ENCODE measurements around the gene DST.

DST gene

GRCh38 chr6:56655996-56656395 lies 13.3 kb upstream of the DST start:
- Histone ChIP-seq H3K27me3 (no peaks in the 10 kb centered on the region), H3K36me3 (no peaks in the 10 kb centered on the region), H3K9me3 (no peaks in the 10 kb centered on the region), H3K4me3 (ENCODE audit: low read depth, low read length) (no peak overlapping the region), H3K4me1 (peaks cover 3% of the 10 kb centered on the region; the same call in 1 of the 2 replicates)
- DNase-seq = no peak
- TF ChIP-seq CTCF (IDR thresholded peaks at IDR 0.05; ENCODE audit: low read depth, low read length) = no peak

GRCh38 chr6:56655249-56655648 lies 12.6 kb upstream of the DST start:
- DNase-seq = no peak
- no peaks in the 10 kb centered on the region for H3K9me3 ChIP-seq
- TF ChIP-seq CTCF (IDR thresholded peaks at IDR 0.05; ENCODE audit: low read depth, low read length) = no peak

GRCh38 chr6:56652994-56653393 lies 10.3 kb upstream of the DST start:
- H3K4me1 ChIP-seq = peaks cover 8% of the 10 kb centered on the region
- H3K9me3 ChIP-seq = no peaks in the 10 kb centered on the region
- TF ChIP-seq CTCF (IDR thresholded peaks at IDR 0.05; ENCODE audit: low read depth, low read length) = no peak
- H3K27me3 ChIP-seq = no peaks in the 10 kb centered on the region
- no peak overlapping the region for H3K4me3 ChIP-seq (ENCODE audit: low read depth, low read length)
- peaks cover 5% of the 10 kb centered on the region for H3K36me3 ChIP-seq
- no peak for DNase-seq

More at GRCh38 chr6:56655249-56655648, 12.6 kb upstream of the DST start:
- Histone ChIP-seq H3K4me1 (peaks cover 3% of the 10 kb centered on the region; the same call in 1 of the 2 replicates), H3K27me3 (no peaks in the 10 kb centered on the region), H3K4me3 (ENCODE audit: low read depth, low read length) (no peak overlapping the region), H3K36me3 (no peaks in the 10 kb centered on the region)

GRCh38 chr6:56652231-56652630 lies 9.5 kb upstream of the DST start:
- no peak for DNase-seq
- TF ChIP-seq CTCF (IDR thresholded peaks at IDR 0.05; ENCODE audit: low read depth, low read length) = no peak
- Histone ChIP-seq H3K27me3 (no peaks in the 10 kb centered on the region), H3K4me3 (ENCODE audit: low read depth, low read length) (no peak overlapping the region), H3K36me3 (peaks cover 8% of the 10 kb centered on the region), H3K4me1 (peaks cover 8% of the 10 kb centered on the region), H3K9me3 (no peaks in the 10 kb centered on the region)

- no peaks in the 10 kb centered on the region for H3K27me3 ChIP-seq
- no peaks in the 10 kb centered on the region for H3K9me3 ChIP-seq
- H3K4me3 ChIP-seq (ENCODE audit: low read depth, low read length) = no peak overlapping the region
- H3K4me1 ChIP-seq = peaks cover 4% of the 10 kb centered on the region
- peaks cover 12% of the 10 kb centered on the region for H3K36me3 ChIP-seq
- TF ChIP-seq CTCF (IDR thresholded peaks at IDR 0.05; ENCODE audit: low read depth, low read length) = no peak
- DNase-seq = no peak
Observed at GRCh38 chr6:56650191-56650590, 7.5 kb upstream of the DST start.

- no peak for TF ChIP-seq CTCF (IDR thresholded peaks at IDR 0.05; ENCODE audit: low read depth, low read length)
- no peak for DNase-seq
- Histone ChIP-seq H3K9me3 (no peaks in the 10 kb centered on the region), H3K4me1 (peaks cover 4% of the 10 kb centered on the region), H3K36me3 (peaks cover 12% of the 10 kb centered on the region), H3K4me3 (ENCODE audit: low read depth, low read length) (no peak overlapping the region), H3K27me3 (no peaks in the 10 kb centered on the region)
Observed at GRCh38 chr6:56649782-56650181, 7.1 kb upstream of the DST start.
